Neural cell (in vitro differentiated cells): Measurements from ENCODE around the gene PHF11. TPM values are rescaled to one million over a fixed set of nuclear protein-coding genes. Genes with fewer than 3 reads are reported as not detected.

ENCODE experiments used
- H2AFZ ChIP-seq: fragments of 200-600, 300-800 bp; sonication (generic), shearing (Covaris generic); 2 replicates; pipeline ENCODE4 v1.6.0; 2014; ENCODE audit warnings: low read depth, mild to moderate bottlenecking, antibody characterized with exemption, low read length, moderate library complexity
- H3F3A ChIP-seq: fragments of 200-600 bp; shearing (Covaris generic); 2 replicates; pipeline ENCODE4 v1.6.1; 2016; ENCODE audit warnings: mild to moderate bottlenecking, moderate library complexity, mixed read lengths, antibody characterized with exemption, low read length; ENCODE audit not compliant: insufficient read depth, poor library complexity, severe bottlenecking
- H3K27ac ChIP-seq: fragments of 200-600, 300-800 bp; sonication (generic), shearing (Covaris generic); 2 replicates; pipeline ENCODE4 v1.5.1; 2014; ENCODE audit warnings: mild to moderate bottlenecking, low read length, moderate library complexity
- H3K27me3 ChIP-seq: fragments of 300-800, 200-600 bp; sonication (generic), shearing (Covaris generic); 2 replicates; pipeline ENCODE4 v1.6.0; 2014; ENCODE audit warnings: mild to moderate bottlenecking, low read depth, low read length, moderate library complexity; ENCODE audit not compliant: insufficient read depth
- H3K36me3 ChIP-seq: fragments of 300-800, 200-600 bp; sonication (generic), shearing (Covaris generic); 2 replicates; pipeline ENCODE4 v1.5.1; 2014; ENCODE audit warnings: mild to moderate bottlenecking, antibody characterized with exemption, low read length, moderate library complexity; ENCODE audit not compliant: insufficient read depth
- H3K4me2 ChIP-seq: fragments of 300-800, 200-600 bp; sonication (generic), shearing (Covaris generic); 2 replicates; pipeline ENCODE4 v1.6.0; 2014; ENCODE audit warnings: mild to moderate bottlenecking, low read length
- H3K4me3 ChIP-seq: fragments of 300-800, 200-600 bp; sonication (generic), shearing (Covaris generic); 2 replicates; pipeline ENCODE4 v1.5.1; 2014; ENCODE audit warnings: mild to moderate bottlenecking, low read length, moderate library complexity
- H3K79me2 ChIP-seq: fragments of 200-600 bp; shearing (Covaris generic); replicated peaks from 2 replicates; pipeline ENCODE4 v1.6.0; 2014; ENCODE audit warnings: mild to moderate bottlenecking, low read length, moderate library complexity; ENCODE audit not compliant: insufficient read depth
- H3K9ac ChIP-seq: fragments of 300-800, 200-600 bp; sonication (generic), shearing (Covaris generic); 2 replicates; pipeline ENCODE4 v1.6.1; 2016; ENCODE audit warnings: mild to moderate bottlenecking, low read length, mixed read lengths
- H3K9me2 ChIP-seq: fragments of 200-600 bp; shearing (Covaris generic); 2 replicates; pipeline ENCODE4 v1.6.1; 2016; ENCODE audit warnings: mild to moderate bottlenecking, low read length, mixed read lengths; ENCODE audit not compliant: insufficient read depth
- H3K9me3 ChIP-seq: fragments of 200-600, 300-800 bp; sonication (generic), shearing (Covaris generic); 2 replicates; pipeline ENCODE4 v1.6.1; 2016; ENCODE audit warnings: mild to moderate bottlenecking, mixed run types, low read length, moderate library complexity, mixed read lengths
- H4K20me1 ChIP-seq: fragments of 200-600 bp; shearing (Covaris generic); 2 replicates; pipeline ENCODE4 v1.6.1; 2016; ENCODE audit warnings: mild to moderate bottlenecking, mixed run types; ENCODE audit not compliant: insufficient read depth
- CTCF ChIP-seq: fragments of 450-650 bp; IDR thresholded peaks from 2 replicates; pipeline ENCODE4 v1.5.1; 2014; ENCODE audit warnings: antibody characterized with exemption, mild to moderate bottlenecking, moderate library complexity; ENCODE audit not compliant: poor library complexity, severe bottlenecking
- EZH2 ChIP-seq: fragments of 200-600, 300-800 bp; shearing (Covaris generic), sonication (generic); IDR thresholded peaks from 2 replicates; pipeline ENCODE4 v1.6.1; 2014; ENCODE audit warnings: antibody characterized with exemption, low read length, borderline replicate concordance, mild to moderate bottlenecking; ENCODE audit not compliant: insufficient read depth, poor library complexity, severe bottlenecking
- MXI1 ChIP-seq: fragments of 450-650 bp; conservative IDR thresholded peaks from 2 replicates; pipeline ENCODE4 v1.6.1; 2014; ENCODE audit warnings: antibody characterized with exemption, mild to moderate bottlenecking; ENCODE audit not compliant: poor library complexity, severe bottlenecking
- RAD21 ChIP-seq: fragments of 450-650 bp; conservative IDR thresholded peaks from 2 replicates; pipeline ENCODE4 v1.6.1; 2014; ENCODE audit warnings: antibody characterized with exemption, mild to moderate bottlenecking, moderate library complexity
- REST ChIP-seq: IDR thresholded peaks from 2 replicates; pipeline ENCODE4 v1.6.1; 2012; ENCODE audit warnings: borderline replicate concordance
- SMC3 ChIP-seq: fragments of 450-650 bp; conservative IDR thresholded peaks from 2 replicates; pipeline ENCODE4 v1.6.1; 2014; ENCODE audit warnings: antibody characterized with exemption, mild to moderate bottlenecking, moderate library complexity; ENCODE audit not compliant: poor library complexity
- TAF1 ChIP-seq: IDR thresholded peaks from 2 replicates; pipeline ENCODE4 v1.6.1; 2012; ENCODE audit warnings: low read depth
- polyA plus RNA-seq: library from polyadenylated mRNA; depleted of rRNA; stranded (reverse); fragments of >200 nt; gene quantifications from 2 replicates; pipeline ENCODE4 v1.2.3, GENCODE V29; 2014

PHF11 gene
- polyA plus RNA-seq, 1 donor from 2014 or later, result not detected

GRCh38 chr13:49530457-49530856 lies 34.7 kb downstream of the PHF11 start:
- no peaks in the 10 kb centered on the region for H3K9me2 ChIP-seq
- H3K79me2 ChIP-seq, result no peaks in the 10 kb centered on the region
- TF ChIP-seq CTCF (no peak), SMC3 (no peak), TAF1 (no peak)
- H3K9me3 ChIP-seq, result no peaks in the 10 kb centered on the region
- no peaks in the 10 kb centered on the region for H3F3A ChIP-seq
- no peaks in the 10 kb centered on the region for H4K20me1 ChIP-seq
- H3K27ac ChIP-seq, result no peak overlapping the region
- H3K4me2 ChIP-seq, result no peak overlapping the region
- H3K4me3 ChIP-seq, result no peak overlapping the region
- H2AFZ ChIP-seq, result no peak overlapping the region
- H3K9ac ChIP-seq, result no peak overlapping the region
- no peaks in the 10 kb centered on the region for H3K36me3 ChIP-seq
- no peaks in the 10 kb centered on the region for H3K27me3 ChIP-seq

GRCh38 chr13:49532593-49532992 lies 36.8 kb downstream of the PHF11 start:
- no peak overlapping the region for H3K4me3 ChIP-seq
- H3F3A ChIP-seq, result no peaks in the 10 kb centered on the region
- no peaks in the 10 kb centered on the region for H3K27me3 ChIP-seq
- no peak overlapping the region for H3K4me2 ChIP-seq
- H2AFZ ChIP-seq, result no peak overlapping the region
- no peaks in the 10 kb centered on the region for H3K79me2 ChIP-seq
- H4K20me1 ChIP-seq, result no peaks in the 10 kb centered on the region
- H3K9me2 ChIP-seq, result no peaks in the 10 kb centered on the region
- no peak overlapping the region for H3K27ac ChIP-seq
- no peaks in the 10 kb centered on the region for H3K36me3 ChIP-seq
- TF ChIP-seq RAD21 (no peak), TAF1 (no peak), REST (no peak), EZH2 (no peak), MXI1 (no peak), CTCF (no peak)
- H3K9ac ChIP-seq, result no peak overlapping the region
- no peaks in the 10 kb centered on the region for H3K9me3 ChIP-seq
